ENCODE measurements around the gene CACNA1A.
"Not testable (repeated sequence)": the region's sequence is repeated elsewhere in the genome, so short reads cannot be mapped to it uniquely, and the experiment has no call there.

CACNA1A gene

GRCh38 chr19:13176345-13176744 lies 329.9 kb downstream of the CACNA1A start:
- no peak overlapping the region for H3K4me3 ChIP-seq (ENCODE audit: low read length)
- TF ChIP-seq ZNF274 (IDR thresholded peaks at IDR 0.05; ENCODE audit: low read depth, low read length): no peak

DNA sequence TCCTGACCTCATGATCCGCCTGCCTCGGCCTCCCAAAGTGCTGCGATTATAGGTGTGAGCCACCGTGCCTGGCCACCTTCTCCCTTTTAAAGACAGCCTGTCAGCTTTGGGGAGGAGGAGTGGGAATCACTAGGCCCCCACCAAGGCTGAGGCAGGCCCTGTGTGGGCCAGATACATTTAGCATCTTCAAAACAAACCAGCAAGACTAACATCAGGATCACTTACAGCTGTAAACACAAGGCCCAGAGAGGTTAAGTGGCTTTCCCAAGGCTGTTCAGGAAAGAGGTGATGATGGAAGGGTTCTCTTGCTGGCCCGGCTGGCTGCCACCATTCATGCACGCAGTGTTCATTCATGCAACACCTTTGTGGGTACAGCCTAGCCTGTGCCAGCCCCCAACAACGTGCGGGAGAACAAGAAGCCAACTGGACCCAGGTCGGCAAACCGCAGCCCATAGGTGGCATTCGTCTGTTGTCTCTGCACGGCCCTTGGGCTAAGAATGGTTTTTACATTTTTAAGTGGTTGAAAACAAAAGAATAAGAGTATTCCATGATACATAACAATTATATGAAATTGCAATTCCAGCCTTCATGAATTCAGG lies 333.0 kb downstream of the CACNA1A start:
- TF ChIP-seq ZNF274 (IDR thresholded peaks at IDR 0.05; ENCODE audit: low read depth, low read length): no peak
- H3K4me3 ChIP-seq (ENCODE audit: low read length): no peak overlapping the region

DNA sequence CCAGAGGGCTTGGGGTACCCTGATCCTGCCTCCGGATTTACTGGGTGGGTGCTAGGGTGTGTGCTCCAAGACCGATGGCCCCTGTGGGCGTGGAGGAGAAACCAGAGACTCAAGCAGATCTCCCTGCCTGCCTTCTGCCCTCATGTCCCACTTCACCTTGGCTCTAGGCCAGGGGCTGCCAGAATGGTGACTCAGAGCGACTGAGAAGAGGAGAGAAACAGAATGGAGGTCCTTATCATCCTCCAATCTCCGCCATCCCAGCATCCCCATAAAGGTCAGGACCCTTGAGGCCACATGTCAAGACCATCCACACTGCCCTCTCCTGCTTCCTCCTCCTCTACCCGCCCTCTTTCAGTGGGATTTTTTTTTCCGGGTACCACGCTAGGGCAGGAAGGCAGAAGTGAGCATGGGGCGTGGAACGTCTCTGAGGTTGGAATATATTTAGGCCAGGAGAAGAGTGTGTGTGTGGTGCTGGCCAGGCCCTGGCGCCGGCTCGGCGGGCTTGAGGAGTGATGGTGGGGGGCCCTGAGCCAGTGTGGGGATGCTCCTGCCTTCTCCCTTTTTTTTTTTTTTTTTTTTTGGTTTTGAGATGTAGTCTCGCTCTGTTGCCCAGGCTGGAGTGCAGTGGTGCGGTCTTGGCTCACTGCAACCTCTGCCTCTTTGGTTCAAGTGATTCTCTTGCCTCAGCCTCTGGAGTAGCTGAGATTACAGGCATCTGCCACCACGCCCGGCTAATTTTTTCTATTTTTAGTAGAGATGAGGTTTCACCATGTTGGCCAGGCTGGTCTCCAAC lies 333.7 kb downstream of the CACNA1A start:
- H3K4me3 ChIP-seq (ENCODE audit: low read length): no peak overlapping the region
- no peak for TF ChIP-seq ZNF274 (IDR thresholded peaks at IDR 0.05; ENCODE audit: low read depth, low read length)

DNA sequence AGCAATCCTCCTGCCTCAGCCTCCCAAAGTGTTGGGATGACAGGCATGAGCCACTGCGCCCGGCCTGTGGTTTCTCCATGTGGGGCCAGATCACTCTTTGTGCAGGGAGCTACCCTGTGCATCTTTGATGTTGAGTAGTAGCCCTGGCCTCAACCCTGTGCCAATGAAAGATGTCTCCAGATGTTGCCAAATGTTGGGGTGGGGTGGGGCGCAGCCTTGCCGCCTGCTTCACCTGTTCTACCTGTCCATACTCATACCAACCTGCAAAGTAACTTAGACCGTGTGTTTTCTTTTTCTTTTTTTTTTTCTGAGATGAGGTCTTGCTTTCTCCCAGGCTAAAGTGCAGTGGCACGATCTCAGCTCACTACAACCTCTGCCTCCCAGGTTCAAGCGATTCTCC lies 335.1 kb downstream of the CACNA1A start:
- TF ChIP-seq ZNF274 (IDR thresholded peaks at IDR 0.05; ENCODE audit: low read depth, low read length): no peak
- no peak overlapping the region for H3K4me3 ChIP-seq (ENCODE audit: low read length)

DNA sequence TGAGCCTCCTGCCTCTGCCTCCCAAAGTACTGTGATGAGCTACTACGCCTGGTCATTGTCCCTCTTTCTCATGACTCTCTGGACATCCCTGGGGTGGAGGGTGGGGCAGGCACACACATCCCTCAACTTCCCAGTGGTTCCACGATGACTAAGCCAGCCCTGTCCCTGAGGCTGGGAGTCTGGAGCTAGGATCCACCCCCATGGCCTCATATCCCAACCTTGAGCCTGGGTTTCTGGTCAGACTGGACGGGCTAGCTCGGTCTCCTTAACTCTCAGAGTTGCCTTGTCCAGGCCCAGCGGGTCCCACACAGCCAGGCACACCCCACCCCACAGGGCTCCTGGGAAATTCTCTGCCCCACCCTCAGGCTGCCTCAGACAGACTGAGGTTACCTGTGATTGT lies 336.5 kb downstream of the CACNA1A start:
- no peak overlapping the region for H3K4me3 ChIP-seq (ENCODE audit: low read length)
- no peak for TF ChIP-seq ZNF274 (IDR thresholded peaks at IDR 0.05; ENCODE audit: low read depth, low read length)

DNA sequence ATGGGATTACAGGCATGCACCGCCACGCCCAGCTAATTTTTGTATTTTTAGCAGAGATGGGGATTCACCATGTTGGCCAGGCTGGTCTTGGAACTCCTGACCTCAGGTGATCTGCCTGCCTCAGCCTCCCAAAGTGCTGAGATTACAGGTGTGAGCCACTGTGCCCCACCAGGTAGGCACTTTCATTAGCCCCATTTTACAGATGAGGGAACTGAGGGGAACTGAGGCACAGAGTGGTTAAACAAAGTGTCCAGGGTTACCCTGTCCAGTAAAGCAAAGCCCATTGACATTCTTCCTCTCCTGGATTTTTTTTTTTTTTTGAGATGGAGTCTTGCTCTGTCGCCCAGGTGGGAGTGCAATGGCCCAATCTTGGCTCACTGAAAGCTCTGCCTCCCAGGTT lies 340.1 kb downstream of the CACNA1A start:
- H3K4me3 ChIP-seq (ENCODE audit: low read length): not testable (repeated sequence)

DNA sequence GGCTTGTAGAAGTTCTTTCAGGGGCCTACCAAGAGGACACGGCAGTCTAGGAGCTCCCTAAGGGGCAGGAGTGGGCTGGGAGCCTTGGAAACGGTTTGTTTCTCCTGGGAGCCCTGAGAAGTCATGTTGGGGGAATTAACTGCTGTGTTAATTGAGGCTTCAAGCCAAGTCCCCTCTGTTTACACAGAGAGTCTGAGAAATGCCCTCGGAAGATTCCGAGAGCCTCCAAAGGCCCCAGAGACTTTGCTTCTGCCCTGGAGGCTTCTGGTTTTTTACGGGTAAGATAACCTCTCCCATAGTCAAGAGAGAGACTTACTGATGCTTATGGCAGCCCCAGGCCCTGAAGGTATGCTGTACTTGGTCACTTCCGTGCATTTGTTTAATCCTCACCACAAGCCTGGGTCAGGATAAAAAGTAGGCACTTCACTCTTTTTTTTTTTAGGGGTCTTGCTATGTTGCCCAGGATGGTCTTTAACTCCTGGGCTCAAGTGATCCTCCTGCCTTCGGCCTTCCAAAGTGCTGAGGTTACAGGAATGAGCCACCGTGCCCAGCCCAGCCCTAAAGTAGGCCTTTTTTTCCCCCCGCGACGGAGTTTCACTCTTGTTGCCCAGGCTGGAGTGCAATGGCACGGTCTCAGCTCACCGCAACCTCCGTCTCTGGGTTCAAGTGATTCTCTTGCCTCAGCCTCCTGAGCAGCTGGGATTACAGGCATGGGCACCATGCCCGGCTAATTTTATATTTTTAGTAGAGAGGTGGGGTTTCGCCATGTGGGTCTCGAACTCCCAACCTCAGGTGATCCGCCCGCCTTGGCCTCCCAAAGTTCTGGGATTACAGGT lies 340.9 kb downstream of the CACNA1A start:
- H3K4me3 ChIP-seq (ENCODE audit: low read length): no peak overlapping the region
- TF ChIP-seq ZNF274 (IDR thresholded peaks at IDR 0.05; ENCODE audit: low read depth, low read length): no peak

DNA sequence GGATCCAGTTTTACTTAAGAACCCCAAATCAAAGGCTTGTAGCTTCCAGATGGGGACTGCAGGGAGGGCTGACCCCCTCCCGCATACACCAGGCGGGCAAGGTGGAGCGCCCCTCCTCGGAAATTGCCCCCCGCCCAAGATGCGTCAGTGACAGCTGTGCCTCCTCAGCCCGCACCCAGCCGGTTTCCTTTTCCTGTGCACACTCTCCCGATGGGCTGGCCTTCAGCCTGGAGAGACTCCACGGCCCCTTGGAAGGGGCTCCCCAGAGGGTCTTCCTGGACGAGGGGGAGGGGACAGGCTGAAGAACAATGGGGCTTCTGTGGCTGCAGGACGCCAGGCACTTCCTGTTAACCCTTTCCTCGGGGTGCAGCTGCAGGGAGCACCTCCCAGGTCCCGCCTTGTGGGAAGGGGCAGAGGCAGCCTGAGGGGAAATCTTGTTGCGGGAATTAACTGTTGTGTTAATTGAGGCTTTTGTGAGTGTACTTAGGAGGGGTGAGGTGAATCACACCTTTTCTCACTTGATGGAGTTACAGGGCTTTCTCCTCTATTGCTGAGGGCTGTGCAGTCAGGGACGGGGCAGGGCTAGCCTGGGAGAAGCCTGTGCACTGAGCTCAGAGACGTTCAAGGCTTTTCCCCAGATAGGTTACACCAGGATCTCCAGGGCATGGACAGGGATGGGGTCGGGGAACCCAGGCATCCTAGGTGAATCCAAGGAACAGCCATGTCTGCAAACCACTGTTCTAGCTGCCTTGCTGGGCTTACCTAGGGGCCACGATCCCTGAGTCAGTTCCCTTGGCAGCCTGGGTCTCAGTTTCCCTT lies 341.7 kb downstream of the CACNA1A start:
- no peak overlapping the region; the same call in 1 of the 2 replicates for H3K4me3 ChIP-seq (ENCODE audit: low read length)
- TF ChIP-seq ZNF274 (IDR thresholded peaks at IDR 0.05; ENCODE audit: low read depth, low read length): no peak

DNA sequence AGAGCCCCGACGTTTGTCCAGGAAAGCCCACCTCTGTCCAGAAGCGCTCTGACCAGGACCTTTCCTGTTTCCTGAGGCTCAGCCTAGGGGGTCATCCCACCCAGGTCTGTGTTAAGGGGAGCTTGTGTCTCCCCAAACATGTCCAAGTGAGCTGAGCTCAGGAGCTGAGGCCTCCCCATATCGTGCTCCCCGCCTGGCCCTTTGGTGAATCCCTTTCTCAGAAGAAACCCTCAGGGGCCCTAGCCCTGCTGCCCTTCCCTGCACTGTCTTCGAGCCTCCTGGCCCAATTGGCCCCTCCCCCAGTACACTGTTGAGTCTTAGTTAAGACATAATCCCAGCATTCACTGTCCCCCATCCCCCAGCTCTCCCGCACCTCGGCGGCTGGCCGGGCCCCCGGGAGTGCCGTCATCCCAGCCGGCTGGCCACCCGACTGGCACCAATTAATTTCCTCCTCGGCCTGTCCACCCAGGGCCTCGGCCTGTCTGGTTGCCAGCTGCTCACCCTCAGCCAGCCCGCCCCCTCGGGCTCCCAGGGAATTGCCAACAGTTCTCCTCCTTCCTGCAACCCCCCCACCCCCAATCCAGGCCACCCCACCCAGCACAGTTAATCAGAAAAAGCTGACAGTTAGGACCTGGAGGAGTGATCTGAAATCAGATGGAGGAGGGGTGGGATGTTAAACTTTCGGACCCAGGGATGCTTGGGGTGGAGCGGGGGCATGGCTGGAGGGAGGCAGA lies 342.5 kb downstream of the CACNA1A start:
- no peak for TF ChIP-seq ZNF274 (IDR thresholded peaks at IDR 0.05; ENCODE audit: low read depth, low read length)

DNA sequence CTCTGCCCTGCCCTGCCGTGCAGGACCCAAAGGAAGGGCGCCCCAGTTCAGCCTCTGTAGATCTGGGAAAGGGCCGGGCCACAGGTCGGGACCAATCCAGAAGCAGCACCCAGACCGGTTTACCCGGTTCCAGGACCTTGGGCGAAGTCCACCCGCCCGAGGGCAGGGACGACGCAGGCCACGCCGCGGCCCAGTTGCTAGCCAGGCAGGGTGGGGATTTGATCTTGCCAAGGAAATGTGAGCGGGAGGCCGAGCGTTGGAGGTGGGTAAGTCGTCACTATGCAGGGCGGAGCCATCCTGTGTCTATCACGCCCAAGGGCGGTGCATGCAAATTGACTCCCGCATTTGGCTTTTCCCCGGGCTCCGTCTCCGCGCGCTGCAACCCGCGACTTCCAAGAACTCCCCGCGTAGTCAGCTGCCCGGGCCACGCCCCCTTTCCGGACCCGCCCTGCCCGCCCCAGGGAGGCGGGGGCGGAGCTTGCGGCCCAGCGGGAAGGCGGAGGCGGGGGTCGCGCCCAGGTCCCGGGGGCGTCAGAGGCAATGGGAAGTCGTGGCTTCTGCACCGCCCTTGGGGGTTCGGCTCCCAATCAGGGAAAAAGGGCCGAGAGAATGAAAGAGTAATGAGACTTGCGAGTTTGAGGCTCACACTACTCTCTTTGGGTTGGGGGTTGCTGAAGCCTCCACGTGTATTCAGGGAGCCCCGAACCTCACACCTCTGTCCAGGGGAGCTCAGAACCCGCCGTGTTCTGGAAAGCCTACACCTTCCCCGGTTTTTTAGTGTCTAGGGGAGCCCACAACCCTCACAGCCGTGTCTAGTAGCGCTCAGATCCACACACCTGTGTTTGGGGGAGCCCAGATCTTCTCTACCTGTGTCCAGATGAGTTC lies 343.3 kb downstream of the CACNA1A start:
- no peak for TF ChIP-seq ZNF274 (IDR thresholded peaks at IDR 0.05; ENCODE audit: low read depth, low read length)
- H3K4me3 ChIP-seq (ENCODE audit: low read length): peak overlapping the region; percentile 45; the same call in 1 of the 2 replicates

More for the DNA sequence above, 342.5 kb downstream of the CACNA1A start:
- no peak overlapping the region; the same call in 1 of the 2 replicates for H3K4me3 ChIP-seq (ENCODE audit: low read length)

- no peak overlapping the region for H3K4me3 ChIP-seq (ENCODE audit: low read length)
- TF ChIP-seq ZNF274 (IDR thresholded peaks at IDR 0.05; ENCODE audit: low read depth, low read length): no peak
Measured at GRCh38 chr19:13160557-13160956, 345.7 kb downstream of the CACNA1A start.

GRCh38 chr19:13159713-13160112 lies 346.6 kb downstream of the CACNA1A start:
- TF ChIP-seq ZNF274 (IDR thresholded peaks at IDR 0.05; ENCODE audit: low read depth, low read length): no peak
- no peak overlapping the region for H3K4me3 ChIP-seq (ENCODE audit: low read length)

All from GM08714 (cell line).